HepG2 (cell line): Measurements from ENCODE around the gene SRRT. TPM values are rescaled to one million over a fixed set of nuclear protein-coding genes. Genes with fewer than 3 reads are reported as not detected.

Experiments
- ATM ChIP-seq: fragments of 450-650 bp; IDR thresholded peaks from 2 replicates; pipeline ENCODE4 v1.7.1; 2017; ENCODE audit warnings: mild to moderate bottlenecking, borderline replicate concordance
- CBX1 ChIP-seq: IDR thresholded peaks from one replicate; pipeline ENCODE4 v1.6.1; 2016; ENCODE audit warnings: antibody characterized with exemption, low read depth
- DPF2 ChIP-seq: sonication (generic); formaldehyde crosslinking; IDR thresholded peaks from 2 replicates; pipeline ENCODE4 v1.4.0; 2020; ENCODE audit warnings: mild to moderate bottlenecking, low read depth, missing genetic modification reagents, borderline replicate concordance
- FOXC1 ChIP-seq: sonication (generic); formaldehyde crosslinking; IDR thresholded peaks from 2 replicates; pipeline ENCODE4 v1.8.0; 2022; ENCODE audit warnings: mild to moderate bottlenecking, missing genetic modification reagents, borderline replicate concordance
- GTF3A ChIP-seq: sonication (generic); formaldehyde crosslinking; conservative IDR thresholded peaks from 2 replicates; pipeline ENCODE4 v1.4.0; 2020; ENCODE audit warnings: mild to moderate bottlenecking, missing genetic modification reagents
- KAT2B ChIP-seq: fragments of 150-350 bp; IDR thresholded peaks from 2 replicates; pipeline ENCODE4 v1.6.1; 2014; ENCODE audit warnings: low read depth, low read length, borderline replicate concordance
- MED1 ChIP-seq: sonication (generic); formaldehyde crosslinking; IDR thresholded peaks from 2 replicates; pipeline ENCODE4 v1.4.0; 2020; ENCODE audit warnings: missing genetic modification reagents
- MED8 ChIP-seq: sonication (generic); formaldehyde crosslinking; IDR thresholded peaks from 2 replicates; pipeline ENCODE4 v1.8.1; 2023; ENCODE audit warnings: mild to moderate bottlenecking, missing genetic modification reagents; ENCODE audit not compliant: insufficient replicate concordance
- PHF20 ChIP-seq: sonication (generic); formaldehyde crosslinking; IDR thresholded peaks from 2 replicates; pipeline ENCODE4 v1.5.0; 2020; ENCODE audit warnings: mild to moderate bottlenecking, missing genetic modification reagents
- ZBTB42 ChIP-seq: sonication (generic); formaldehyde crosslinking; IDR thresholded peaks from 2 replicates; pipeline ENCODE4 v1.5.0; 2020; ENCODE audit warnings: mild to moderate bottlenecking, missing genetic modification reagents
- ZBTB43 ChIP-seq: sonication (generic); formaldehyde crosslinking; conservative IDR thresholded peaks from 2 replicates; pipeline ENCODE4 v1.4.0; 2020; ENCODE audit warnings: missing genetic modification reagents
- ZKSCAN8 ChIP-seq: IDR thresholded peaks from 2 replicates; pipeline ENCODE4 v1.6.1; 2016; ENCODE audit warnings: borderline replicate concordance, missing genetic modification reagents, missing compliant biosample characterization
- ZNF546 ChIP-seq: sonication (generic); formaldehyde crosslinking; conservative IDR thresholded peaks from 2 replicates; pipeline ENCODE4 v1.8.1; 2023; ENCODE audit warnings: mild to moderate bottlenecking, missing genetic modification reagents
- ZNF564 ChIP-seq: sonication (generic); formaldehyde crosslinking; IDR thresholded peaks from 2 replicates; pipeline ENCODE4 v1.8.1; 2023; ENCODE audit warnings: mild to moderate bottlenecking, missing genetic modification reagents
- ZNF777 ChIP-seq: sonication (generic); formaldehyde crosslinking; IDR thresholded peaks from 2 replicates; pipeline ENCODE4 v1.4.0; 2020; ENCODE audit warnings: missing genetic modification reagents
- ZNF83 ChIP-seq: sonication (generic); formaldehyde crosslinking; IDR thresholded peaks from 2 replicates; pipeline ENCODE4 v1.4.0; 2020; ENCODE audit warnings: missing genetic modification reagents, mild to moderate bottlenecking, borderline replicate concordance
- polyA plus RNA-seq, 8 experiments: library from polyadenylated mRNA; depleted of rRNA in 3 of 8; stranded (reverse) in 7 of 8; unstranded in 1 of 8; fragments of >200 nt; fragmentation: Illumina TruSeq in 4 of 8; extraction: Trizol in 4 of 8; gene quantifications; 2 replicates each; pipeline versions ENCODE4 v1.2.1 to v1.2.3, GENCODE V29; 2011 to 2016; ENCODE audit warnings: low read depth in 4 of 8, missing spikeins in 1 of 8, mixed read lengths in 1 of 8; ENCODE audit not compliant: insufficient read depth in 1 of 8
- total RNA-seq, 5 experiments: library from RNA; depleted of rRNA; stranded (reverse); fragments of >200 nt; fragmentation: Illumina TruSeq; extraction: Trizol; gene quantifications; 2 replicates each; pipeline ENCODE4 v1.2.3, GENCODE V29; 2016; ENCODE audit warnings: low read depth in 1 of 5
- TF ChIP-seq, protein P1 (sequence below): sonication (generic); formaldehyde crosslinking; IDR thresholded peaks from 2 replicates; pipeline ENCODE4 v1.4.0; 2020; ENCODE audit warnings: missing genetic modification reagents, borderline replicate concordance
- TF ChIP-seq, protein P2 (sequence below): IDR thresholded peaks from 2 replicates; pipeline ENCODE4 v1.6.1; 2016; ENCODE audit warnings: control low read depth
- TF ChIP-seq, protein P3 (sequence below): sonication (generic); formaldehyde crosslinking; IDR thresholded peaks from 2 replicates; pipeline ENCODE4 v1.4.0; 2020; ENCODE audit warnings: mild to moderate bottlenecking, missing genetic modification reagents
- TF ChIP-seq, protein P4 (sequence below): IDR thresholded peaks from 2 replicates; pipeline ENCODE4 v1.6.1; 2016; ENCODE audit warnings: mild to moderate bottlenecking, missing biosample characterization, missing genetic modification reagents

Gene SRRT
- total and polyA plus RNA-seq, 2 of the 13 experiments (the other 11 are each of a cell fraction or from before 2014, with no cell fraction given), result 26.2 to 106 TPM

DNA sequence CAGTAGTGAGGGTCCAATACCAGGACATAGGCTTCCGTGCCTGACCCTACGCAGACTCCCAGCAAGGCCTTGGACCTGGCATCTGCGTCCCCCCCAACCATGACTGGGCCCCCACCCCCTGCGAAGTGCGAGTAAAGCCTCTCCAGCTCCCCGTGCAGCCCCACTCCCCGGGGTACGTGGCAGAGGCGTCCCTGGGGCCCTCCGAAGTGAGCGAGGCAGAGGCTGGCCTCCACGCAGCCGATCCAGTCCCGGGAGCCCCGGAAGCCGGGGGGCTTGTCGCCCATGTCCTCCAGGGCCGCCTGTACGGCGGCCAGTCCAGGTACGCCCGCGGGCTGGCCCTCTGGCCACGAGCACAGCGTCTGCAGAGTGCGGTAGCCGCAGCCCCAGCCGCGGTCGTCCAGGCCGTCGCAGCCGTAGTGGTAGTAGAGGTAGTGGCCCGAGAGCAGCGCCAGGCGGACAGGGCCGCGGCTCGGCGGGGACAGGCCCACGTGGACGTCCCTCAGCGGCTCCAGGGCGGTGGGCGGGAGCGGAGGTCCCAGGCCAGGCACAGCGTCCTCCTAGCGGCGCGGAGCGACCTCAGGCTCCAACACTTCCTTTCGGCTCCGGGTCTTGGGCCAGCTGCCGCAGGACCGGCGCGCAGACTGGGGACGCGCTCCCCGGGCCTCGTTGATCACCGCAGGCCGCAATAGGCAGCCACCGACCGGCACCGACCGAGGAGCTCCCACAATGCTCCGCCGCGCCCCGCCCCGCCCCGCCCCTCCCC, 14.3 kb downstream of the SRRT start, which contains the start of gene UFSP1 (continued):
- 0 out of 2 replicates have a peak, but pooled peaks have one; percentile 21 for TF ChIP-seq MED1 (CRISPR knock-in tag)
- TF ChIP-seq MED8 (CRISPR knock-in tag), result peak; percentile 69
- TF ChIP-seq, protein P1, sequence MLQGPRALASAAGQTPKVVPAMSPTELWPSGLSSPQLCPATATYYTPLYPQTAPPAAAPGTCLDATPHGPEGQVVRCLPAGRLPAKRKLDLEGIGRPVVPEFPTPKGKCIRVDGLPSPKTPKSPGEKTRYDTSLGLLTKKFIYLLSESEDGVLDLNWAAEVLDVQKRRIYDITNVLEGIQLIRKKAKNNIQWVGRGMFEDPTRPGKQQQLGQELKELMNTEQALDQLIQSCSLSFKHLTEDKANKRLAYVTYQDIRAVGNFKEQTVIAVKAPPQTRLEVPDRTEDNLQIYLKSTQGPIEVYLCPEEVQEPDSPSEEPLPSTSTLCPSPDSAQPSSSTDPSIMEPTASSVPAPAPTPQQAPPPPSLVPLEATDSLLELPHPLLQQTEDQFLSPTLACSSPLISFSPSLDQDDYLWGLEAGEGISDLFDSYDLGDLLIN (CRISPR knock-in tag), result no peak; the same call in 1 of the 2 replicates
- TF ChIP-seq ZNF777 (CRISPR knock-in tag), result 0 out of 2 replicates have a peak, but pooled peaks have one; percentile 9
- TF ChIP-seq, protein P2, sequence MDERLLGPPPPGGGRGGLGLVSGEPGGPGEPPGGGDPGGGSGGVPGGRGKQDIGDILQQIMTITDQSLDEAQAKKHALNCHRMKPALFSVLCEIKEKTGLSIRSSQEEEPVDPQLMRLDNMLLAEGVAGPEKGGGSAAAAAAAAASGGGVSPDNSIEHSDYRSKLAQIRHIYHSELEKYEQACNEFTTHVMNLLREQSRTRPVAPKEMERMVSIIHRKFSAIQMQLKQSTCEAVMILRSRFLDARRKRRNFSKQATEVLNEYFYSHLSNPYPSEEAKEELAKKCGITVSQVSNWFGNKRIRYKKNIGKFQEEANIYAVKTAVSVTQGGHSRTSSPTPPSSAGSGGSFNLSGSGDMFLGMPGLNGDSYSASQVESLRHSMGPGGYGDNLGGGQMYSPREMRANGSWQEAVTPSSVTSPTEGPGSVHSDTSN (CRISPR knock-in tag), result no peak
- TF ChIP-seq, protein P3, sequence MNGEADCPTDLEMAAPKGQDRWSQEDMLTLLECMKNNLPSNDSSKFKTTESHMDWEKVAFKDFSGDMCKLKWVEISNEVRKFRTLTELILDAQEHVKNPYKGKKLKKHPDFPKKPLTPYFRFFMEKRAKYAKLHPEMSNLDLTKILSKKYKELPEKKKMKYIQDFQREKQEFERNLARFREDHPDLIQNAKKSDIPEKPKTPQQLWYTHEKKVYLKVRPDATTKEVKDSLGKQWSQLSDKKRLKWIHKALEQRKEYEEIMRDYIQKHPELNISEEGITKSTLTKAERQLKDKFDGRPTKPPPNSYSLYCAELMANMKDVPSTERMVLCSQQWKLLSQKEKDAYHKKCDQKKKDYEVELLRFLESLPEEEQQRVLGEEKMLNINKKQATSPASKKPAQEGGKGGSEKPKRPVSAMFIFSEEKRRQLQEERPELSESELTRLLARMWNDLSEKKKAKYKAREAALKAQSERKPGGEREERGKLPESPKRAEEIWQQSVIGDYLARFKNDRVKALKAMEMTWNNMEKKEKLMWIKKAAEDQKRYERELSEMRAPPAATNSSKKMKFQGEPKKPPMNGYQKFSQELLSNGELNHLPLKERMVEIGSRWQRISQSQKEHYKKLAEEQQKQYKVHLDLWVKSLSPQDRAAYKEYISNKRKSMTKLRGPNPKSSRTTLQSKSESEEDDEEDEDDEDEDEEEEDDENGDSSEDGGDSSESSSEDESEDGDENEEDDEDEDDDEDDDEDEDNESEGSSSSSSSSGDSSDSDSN (CRISPR knock-in tag), result peak; percentile 96
- peak; percentile 39 for TF ChIP-seq CBX1
- no peak for TF ChIP-seq ATM
- TF ChIP-seq ZNF546 (CRISPR knock-in tag), result peak; percentile 94
- TF ChIP-seq GTF3A, result no peak
- TF ChIP-seq ZNF83, result peak; percentile 83
- no peak for TF ChIP-seq DPF2 (CRISPR knock-in tag)
- TF ChIP-seq, protein P4, sequence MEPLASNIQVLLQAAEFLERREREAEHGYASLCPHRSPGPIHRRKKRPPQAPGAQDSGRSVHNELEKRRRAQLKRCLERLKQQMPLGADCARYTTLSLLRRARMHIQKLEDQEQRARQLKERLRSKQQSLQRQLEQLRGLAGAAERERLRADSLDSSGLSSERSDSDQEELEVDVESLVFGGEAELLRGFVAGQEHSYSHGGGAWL (CRISPR knock-in tag), result peak; percentile 92
- TF ChIP-seq ZKSCAN8 (CRISPR knock-in tag), result no peak
- TF ChIP-seq KAT2B, result no peak
- TF ChIP-seq FOXC1, result peak; percentile 82
- TF ChIP-seq ZBTB43, result 0 out of 2 replicates have a peak, but pooled peaks have one; percentile 52
- TF ChIP-seq PHF20 (CRISPR knock-in tag), result peak; percentile 80
- TF ChIP-seq ZBTB42 (CRISPR knock-in tag), result no peak
- TF ChIP-seq ZNF564 (CRISPR knock-in tag), result peak; percentile 76; the same call in 1 of the 2 replicates
